ENCODE data around the gene TMEM38B. TPM values are rescaled to one million over a fixed set of nuclear protein-coding genes. Genes with fewer than 3 reads are reported as not detected.

TMEM38B gene
- polyA plus RNA-seq, 3 donors: 4.5 to 14.8 (median 12.2) TPM

- Histone ChIP-seq H3K4me1 (ENCODE audit: control insufficient read depth in 1 of 2, insufficient read depth in 2 of 2, low read length in 2 of 2) (peaks cover 20 to 24% of the 10 kb centered on the region in 2 donors), H3K36me3 (replicated peaks in 1 of 2; ENCODE audit: control insufficient read depth in 1 of 2, insufficient read depth in 2 of 2, low read length in 2 of 2) (no peaks in the 10 kb centered on the region), H2AFZ (ENCODE audit: insufficient read depth, low read depth, low read length, poor library complexity, severe bottlenecking) (no peak overlapping the region), H3K27me3 (ENCODE audit: control insufficient read depth in 2 of 2, insufficient read depth in 2 of 2, low read length in 2 of 2) (no peaks in the 10 kb centered on the region), H3K9me3 (replicated peaks in 1 of 2; ENCODE audit: control insufficient read depth in 1 of 2, insufficient read depth in 1 of 2, low read length in 2 of 2) (no peaks in the 10 kb centered on the region), H3K4me3 (replicated peaks in 1 of 3; ENCODE audit: low read depth in 2 of 3, low read length in 3 of 3) (no peak overlapping the region), H3K27ac (ENCODE audit: low read depth in 1 of 2, low read length in 2 of 2) (no peak overlapping the region), H3K9ac (ENCODE audit: insufficient read depth, low read length, poor library complexity, severe bottlenecking) (no peak overlapping the region), H4K20me1 (ENCODE audit: insufficient read depth, low read length) (no peaks in the 10 kb centered on the region), H3K4me2 (replicated peaks; ENCODE audit: extremely low read depth, low read length, poor library complexity, severe bottlenecking) (no peak overlapping the region), H3K79me2 (ENCODE audit: insufficient read depth, low read length) (peaks cover 8% of the 10 kb centered on the region)
- TF ChIP-seq CTCF (IDR thresholded peaks at IDR 0.05): no peak
- H3K27ac Mint-ChIP-seq: no peak overlapping the region
- no peak for DNase-seq
- intact Hi-C loops (cut with micrococcal nuclease): loop anchor here (10.0 kb wide), 2 partner anchors 263 to 773 kb away; partner anchors contain the start of gene ABCA1 (in 1 of the 2)
- H3K27me3 Mint-ChIP-seq (ENCODE audit: low read depth in 3 of 3): peaks cover 2 to 7% (median 2%) of the 10 kb centered on the region in 3 donors
- no peaks in the 10 kb centered on the region for H3K36me3 Mint-ChIP-seq
- H3K4me1 Mint-ChIP-seq: peaks cover 26% of the 10 kb centered on the region
- no peak overlapping the region for H3K4me3 Mint-ChIP-seq
- WGBS (ENCODE audit: insufficient coverage): 100% methylated on average over 1 of the region's 4 CpGs
- H3K9me3 Mint-ChIP-seq: no peaks in the 10 kb centered on the region
Measured at GRCh38 chr9:105697871-105698270, 3.5 kb downstream of the TMEM38B start.

GRCh38 chr9:105698348-105698870 lies 4.1 kb downstream of the TMEM38B start:
- H3K79me2 ChIP-seq (ENCODE audit: insufficient read depth, low read length): peaks cover 8% of the 10 kb centered on the region
- intact Hi-C loops (cut with micrococcal nuclease): loop anchor here (10.0 kb wide), 2 partner anchors 264 to 774 kb away; partner anchors contain the start of gene ABCA1 (in 1 of the 2)
- WGBS (ENCODE audit: insufficient coverage): no CpG with 5 or more reads among the region's 1 CpG
- no peak overlapping the region for H3K27ac ChIP-seq (ENCODE audit: low read depth in 1 of 2, low read length in 2 of 2)
- H3K4me2 ChIP-seq (replicated peaks; ENCODE audit: extremely low read depth, low read length, poor library complexity, severe bottlenecking): no peak overlapping the region
- H3K4me1 ChIP-seq (ENCODE audit: control insufficient read depth in 1 of 2, insufficient read depth in 2 of 2, low read length in 2 of 2): peaks cover 15 to 19% of the 10 kb centered on the region in 2 donors
- no peak for TF ChIP-seq CTCF (IDR thresholded peaks at IDR 0.05)
- H3K9ac ChIP-seq (ENCODE audit: insufficient read depth, low read length, poor library complexity, severe bottlenecking): no peak overlapping the region
- peaks cover 0 to 2% (median 0%) of the 10 kb centered on the region in 7 donors for H3K9me3 Mint-ChIP-seq
- peaks cover 2 to 6% (median 2%) of the 10 kb centered on the region in 3 donors for H3K27me3 Mint-ChIP-seq (ENCODE audit: low read depth in 3 of 3)
- no peak overlapping the region for H3K4me3 Mint-ChIP-seq
- H3K9me3 ChIP-seq (replicated peaks in 1 of 2; ENCODE audit: control insufficient read depth in 1 of 2, insufficient read depth in 1 of 2, low read length in 2 of 2): no peaks in the 10 kb centered on the region
- H3K36me3 Mint-ChIP-seq: no peaks in the 10 kb centered on the region
- H3K36me3 ChIP-seq (replicated peaks in 1 of 2; ENCODE audit: control insufficient read depth in 1 of 2, insufficient read depth in 2 of 2, low read length in 2 of 2): no peaks in the 10 kb centered on the region
- no peaks in the 10 kb centered on the region for H3K27me3 ChIP-seq (ENCODE audit: control insufficient read depth in 2 of 2, insufficient read depth in 2 of 2, low read length in 2 of 2)
- no peaks in the 10 kb centered on the region for H4K20me1 ChIP-seq (ENCODE audit: insufficient read depth, low read length)
- no peak overlapping the region for H3K4me3 ChIP-seq (replicated peaks in 1 of 3; ENCODE audit: low read depth in 2 of 3, low read length in 3 of 3)
- peaks cover 22% of the 10 kb centered on the region for H3K4me1 Mint-ChIP-seq
- H2AFZ ChIP-seq (ENCODE audit: insufficient read depth, low read depth, low read length, poor library complexity, severe bottlenecking): no peak overlapping the region
- no peak overlapping the region for H3K27ac Mint-ChIP-seq
- no peak for DNase-seq
